Activated CD4-positive, alpha-beta T cell treated with anti-CD3 and anti-CD28 coated beads, Interleukin-2, amount 50 U/mL, for 16 hours (primary cell): ENCODE measurements around the gene TMPRSS15.

Source experiments
- DNase-seq: peaks from one replicate; pipeline ENCODE4 v3.0.0-alpha.2; 2020

The TMPRSS15 gene

DNA sequence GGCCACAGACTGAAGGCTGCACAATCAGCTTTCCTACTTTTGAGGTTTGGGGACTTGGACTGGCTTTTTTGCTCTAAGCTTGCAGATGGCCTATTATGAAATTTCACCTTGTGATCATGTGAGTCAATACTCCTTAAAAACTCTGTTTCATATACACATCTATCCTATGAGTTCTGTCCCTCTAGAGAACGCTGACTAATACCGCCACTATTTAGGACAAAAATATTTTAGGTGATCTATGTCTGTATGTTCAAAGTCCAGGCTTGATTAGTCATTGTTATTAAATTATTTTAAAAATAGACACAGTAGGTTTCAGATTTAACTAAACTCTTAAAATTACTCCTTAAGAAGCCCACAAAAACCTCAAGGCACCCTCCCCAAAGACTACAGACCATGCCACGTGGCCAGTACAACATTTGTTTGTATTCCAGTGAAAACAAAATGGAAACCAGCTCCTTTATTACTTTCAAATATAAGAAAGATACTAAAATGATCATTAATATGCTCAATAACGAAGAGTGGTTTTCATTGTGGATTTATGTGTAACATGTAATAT lies 63.1 kb downstream of the TMPRSS15 start:
- DNase-seq = no peak

DNA sequence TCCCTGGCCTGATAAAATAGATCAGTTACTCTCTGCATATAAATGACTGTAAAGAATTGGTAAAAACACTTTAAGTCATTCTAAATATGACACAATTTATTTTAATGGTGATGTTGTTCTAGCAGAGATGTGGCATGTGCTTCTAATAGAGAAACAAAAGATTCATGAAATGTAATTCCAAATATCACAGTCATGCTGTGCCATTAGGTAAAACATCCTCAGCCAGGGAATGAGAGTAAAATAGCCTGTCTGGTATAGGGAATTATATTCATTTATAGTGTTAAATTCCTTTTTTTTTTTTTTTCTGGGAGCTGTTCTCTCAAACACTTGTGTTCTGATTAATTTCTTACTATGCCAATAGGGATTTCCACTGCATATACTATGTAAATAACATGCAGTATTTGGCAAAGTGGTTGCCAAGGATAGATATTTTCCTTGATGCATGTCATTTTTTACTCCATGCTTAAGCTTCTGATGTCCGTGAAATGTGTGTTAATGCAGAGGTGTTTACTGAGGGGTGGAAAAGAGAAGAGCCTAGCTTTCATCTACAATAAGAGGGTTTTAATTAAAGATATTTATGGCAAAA lies 67.8 kb downstream of the TMPRSS15 start:
- no peak for DNase-seq

DNA sequence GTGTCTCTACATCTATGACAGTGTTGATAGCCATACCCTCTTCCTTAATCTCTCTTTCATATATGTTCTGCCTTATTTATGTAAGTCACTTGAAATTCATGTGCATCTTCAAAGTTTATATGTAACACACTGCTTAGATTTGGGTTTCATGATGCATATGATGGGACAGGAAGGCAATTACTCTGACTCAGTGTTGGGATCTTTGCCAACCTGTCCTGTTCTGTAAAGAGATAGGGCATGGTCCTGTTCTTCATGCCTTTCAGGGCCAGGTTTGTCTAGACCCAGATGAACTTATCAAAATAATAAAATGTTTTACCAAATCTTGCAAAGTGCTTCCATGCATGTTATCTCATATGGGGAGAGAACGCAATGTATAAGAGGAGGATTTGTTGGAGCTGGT lies 69.5 kb downstream of the TMPRSS15 start:
- no peak for DNase-seq

DNA sequence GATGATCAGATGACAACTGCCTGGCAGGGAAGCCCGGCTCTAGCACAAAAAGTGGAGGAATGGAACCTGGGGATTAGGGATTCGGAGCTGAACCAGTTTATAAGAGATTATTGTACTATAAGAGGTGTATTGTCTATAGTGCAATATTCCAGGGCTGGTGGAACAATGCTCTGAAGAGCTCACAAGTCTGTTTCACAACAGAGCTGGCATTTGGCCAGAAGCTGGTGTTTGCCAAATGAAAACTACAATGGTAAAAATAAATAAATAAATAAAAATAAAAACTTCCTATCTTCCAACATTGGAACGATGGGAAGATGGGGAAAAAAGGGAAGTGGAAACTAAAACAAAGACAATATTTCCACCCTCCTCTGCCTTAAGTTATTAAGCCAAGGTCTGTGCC lies 85.4 kb downstream of the TMPRSS15 start:
- no peak for DNase-seq

DNA sequence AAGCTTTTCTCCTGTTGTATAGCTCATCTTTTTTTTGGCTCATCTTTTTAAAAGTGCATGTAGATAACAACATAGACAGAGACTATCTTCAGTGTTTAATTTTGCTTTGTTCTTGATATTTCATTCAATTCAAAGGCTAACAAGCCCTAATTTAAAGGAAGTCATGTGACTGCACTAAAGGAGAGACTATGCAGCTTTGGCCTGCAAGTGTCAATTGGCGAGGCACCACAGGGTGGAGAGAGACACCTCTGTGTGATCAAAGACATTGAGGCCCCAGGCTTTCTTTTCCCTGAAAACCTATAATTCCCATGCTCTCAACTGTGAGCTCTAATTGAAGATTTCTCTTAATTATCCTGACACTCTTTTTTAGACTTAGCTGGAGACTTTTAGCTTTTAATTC lies 105.4 kb downstream of the TMPRSS15 start:
- DNase-seq = no peak

DNA sequence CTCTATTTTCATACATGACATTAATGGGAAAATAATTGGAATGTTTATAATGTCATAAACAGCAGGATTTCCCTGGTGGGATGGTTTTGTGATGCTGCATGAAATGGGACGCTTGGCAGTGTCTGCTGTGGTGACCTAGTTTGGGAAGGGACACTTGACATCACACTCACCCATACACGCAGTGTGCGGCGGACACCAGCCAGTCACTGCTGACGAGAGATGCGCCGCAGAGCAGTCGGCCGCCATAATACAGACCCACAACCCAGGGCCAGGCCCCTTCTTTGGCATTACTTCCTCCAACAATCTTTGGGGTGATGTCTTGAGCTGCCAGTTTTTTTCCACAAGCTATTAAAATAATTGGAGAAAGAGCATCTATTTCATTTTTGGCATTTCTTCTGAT lies 109.5 kb downstream of the TMPRSS15 start:
- no peak for DNase-seq

DNA sequence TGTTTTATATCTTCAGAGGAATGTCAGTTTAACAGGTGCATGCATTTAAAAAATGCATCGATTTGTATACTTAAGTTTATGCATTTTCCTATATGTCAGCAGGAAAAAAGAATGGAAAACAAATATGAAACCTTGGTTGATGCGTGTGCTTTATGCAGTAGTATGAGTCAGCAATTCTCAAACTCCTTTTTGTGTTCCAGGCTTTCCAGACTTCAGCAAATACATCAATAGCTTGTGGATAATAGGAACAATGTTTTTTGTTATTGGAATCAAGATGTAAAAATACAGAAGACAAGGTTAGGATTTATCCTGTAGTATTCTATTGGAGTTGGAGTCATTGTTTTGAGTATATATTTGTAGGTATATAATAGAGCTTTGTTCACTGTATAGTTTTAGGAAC lies 113.7 kb downstream of the TMPRSS15 start:
- no peak for DNase-seq

DNA sequence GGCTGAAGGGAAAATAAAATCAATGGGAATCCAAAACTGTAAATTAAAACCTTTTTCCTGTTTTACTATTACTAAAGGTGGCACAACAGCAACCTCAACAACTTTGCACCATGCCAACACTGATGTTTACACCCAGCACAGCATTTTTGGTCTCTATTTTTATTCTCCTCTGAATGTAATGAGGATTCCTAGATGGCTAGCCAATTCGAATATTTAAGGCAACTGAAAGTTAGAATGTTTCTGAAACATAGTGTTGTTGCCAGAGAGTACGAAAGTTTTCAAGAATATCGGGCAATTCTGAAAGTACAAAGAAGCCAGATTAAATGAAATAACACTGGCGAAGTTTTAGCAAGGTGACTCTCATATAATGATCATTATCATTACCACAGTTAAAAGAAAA lies 118.2 kb downstream of the TMPRSS15 start:
- no peak for DNase-seq

DNA sequence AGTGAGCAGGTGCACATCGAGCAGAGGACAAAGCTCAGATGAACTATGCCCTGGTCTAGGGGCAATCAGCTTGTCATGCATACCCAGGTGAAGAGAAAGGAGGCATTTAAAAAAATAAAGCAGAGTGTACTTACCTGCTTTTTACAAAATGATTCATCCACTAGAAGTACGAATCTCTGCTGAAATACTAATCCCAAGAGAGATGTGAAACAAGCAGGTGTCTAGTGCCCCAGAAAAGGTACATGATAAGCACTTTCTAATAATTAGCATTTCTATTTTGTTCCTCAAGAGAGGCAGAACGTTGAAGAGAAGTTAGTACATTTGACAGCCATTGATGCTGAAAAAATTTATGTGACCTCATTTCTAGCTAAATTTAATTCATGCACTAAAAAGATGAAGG lies 127.8 kb downstream of the TMPRSS15 start:
- no peak for DNase-seq

DNA sequence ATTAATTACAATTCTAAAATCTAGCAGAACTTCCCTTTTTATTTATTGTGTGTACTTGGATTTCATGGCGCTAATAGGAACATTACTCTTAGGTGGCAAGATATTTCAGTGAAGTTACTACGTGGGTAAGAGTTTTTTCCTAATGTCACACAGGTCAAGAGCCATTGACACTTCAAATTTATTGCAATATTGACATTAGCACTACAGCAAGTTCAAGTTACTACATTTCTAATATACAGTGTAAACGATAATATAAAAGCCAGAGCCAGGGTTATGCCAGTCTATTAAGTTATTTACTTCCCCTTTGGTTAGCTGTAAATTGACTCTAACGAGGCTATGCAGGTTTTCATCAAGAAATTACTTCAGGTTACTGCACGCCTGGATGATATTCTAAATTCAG lies 129.2 kb downstream of the TMPRSS15 start:
- DNase-seq = no peak

DNA sequence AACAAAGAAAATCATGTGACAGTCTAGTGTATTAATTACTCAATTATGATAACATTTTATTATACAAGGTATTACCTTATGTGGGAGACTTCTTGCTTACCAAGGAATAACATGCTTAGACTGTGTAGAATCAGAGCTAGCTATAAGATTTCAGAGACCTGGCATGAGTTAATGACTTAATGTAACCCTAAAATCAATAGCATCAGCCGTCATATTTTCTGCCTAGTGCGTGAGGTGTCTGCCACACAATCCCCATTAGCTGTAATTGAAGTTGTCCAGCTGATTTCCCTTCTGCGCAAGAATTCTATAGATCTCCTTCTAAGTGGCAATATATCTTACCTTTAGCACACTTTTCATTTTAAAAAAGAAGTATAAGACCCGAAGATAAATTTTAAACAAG lies 130.2 kb downstream of the TMPRSS15 start:
- DNase-seq = no peak

DNA sequence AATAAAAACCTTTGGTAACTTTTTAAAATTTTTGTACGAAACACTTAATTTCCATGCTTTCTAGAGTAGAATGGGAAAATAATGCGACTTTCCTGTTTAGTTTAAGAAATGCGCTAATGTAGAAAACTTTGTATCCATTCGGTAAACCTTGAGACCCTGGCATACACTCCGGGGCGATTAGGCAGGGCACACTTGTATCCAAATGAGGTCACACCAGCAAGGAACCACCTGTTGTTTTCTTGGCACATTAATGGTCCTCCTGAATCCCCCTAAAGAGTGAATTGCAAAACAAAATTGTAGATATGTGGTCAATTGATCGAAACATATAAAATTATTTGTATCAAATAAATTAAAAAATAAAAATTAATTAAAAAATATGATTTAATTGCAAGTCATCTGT lies 133.7 kb downstream of the TMPRSS15 start:
- DNase-seq = no peak

DNA sequence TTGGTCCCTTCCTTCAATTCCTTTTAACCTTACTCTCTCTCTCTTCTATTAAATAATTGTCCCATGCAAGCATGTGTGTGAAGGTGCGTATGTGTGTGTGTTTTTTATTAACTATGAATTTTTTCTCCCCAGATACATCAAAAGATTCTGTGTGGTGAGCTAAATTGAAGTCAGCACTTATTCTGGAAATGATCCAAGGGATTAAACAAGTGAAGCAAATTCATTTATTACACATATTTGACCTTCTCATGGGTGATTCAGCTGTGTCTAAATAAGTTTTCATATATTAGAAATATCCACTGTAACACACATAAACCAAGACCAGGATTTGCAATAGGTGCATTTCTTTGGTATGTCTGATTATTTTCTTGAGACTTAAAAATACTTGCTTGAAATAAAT lies 134.7 kb downstream of the TMPRSS15 start:
- no peak for DNase-seq

DNA sequence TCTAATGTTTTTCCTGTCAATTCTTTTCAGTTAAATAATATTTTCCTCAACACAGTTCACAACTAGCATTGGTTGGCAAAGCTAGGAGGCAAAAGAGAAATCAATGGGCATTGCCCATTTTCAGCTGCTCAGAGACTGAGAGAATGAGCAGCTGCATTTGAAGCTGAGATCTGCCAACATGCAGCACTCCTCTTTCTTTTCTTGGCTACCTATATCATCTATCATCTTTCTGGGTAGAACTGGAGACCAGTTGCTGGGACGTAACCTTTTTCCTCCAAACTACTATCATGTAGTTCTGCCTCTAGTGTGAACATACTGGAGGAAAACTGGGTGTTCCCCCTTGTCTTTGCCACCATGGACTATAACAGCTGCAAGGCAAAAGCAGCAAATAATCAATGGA lies 136.1 kb downstream of the TMPRSS15 start:
- DNase-seq = no peak

DNA sequence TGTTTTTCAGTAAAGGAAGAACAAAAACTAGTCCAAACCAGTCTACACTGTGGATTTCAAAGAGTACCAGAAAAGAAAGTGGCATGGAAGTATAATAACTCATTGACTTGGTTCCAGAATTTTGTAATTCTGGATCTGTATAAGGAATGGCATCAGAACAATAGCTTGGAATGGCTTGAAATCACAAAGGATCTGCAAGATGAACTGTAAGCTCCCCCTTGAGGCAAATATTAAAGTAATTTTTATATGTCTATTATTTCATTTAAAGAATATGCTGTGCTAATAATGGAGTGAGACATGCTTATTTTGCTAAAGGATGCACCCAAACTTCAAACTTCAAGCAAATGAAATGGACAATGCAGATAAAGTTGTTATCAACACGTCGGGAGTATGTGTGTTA lies 137.6 kb downstream of the TMPRSS15 start:
- no peak for DNase-seq

DNA sequence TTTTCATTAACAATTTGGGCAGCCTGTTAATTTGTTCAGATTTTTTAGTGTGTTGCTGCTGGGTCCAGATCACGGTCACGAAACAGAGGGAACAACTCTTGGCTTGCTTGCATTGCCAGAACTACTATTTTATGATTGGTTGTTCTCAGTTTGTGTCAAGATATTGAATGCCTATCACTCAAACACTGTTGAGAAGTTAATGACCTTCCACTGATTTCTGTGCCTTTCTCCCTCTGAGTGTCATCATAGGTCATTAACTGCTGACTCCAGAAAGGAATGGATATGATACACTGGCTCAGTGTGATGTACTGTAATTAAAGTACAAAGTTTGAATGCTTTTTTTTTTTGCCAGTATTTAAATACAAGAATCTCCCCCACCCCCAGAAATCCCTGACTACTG lies 149.8 kb downstream of the TMPRSS15 start:
- DNase-seq = no peak

DNA sequence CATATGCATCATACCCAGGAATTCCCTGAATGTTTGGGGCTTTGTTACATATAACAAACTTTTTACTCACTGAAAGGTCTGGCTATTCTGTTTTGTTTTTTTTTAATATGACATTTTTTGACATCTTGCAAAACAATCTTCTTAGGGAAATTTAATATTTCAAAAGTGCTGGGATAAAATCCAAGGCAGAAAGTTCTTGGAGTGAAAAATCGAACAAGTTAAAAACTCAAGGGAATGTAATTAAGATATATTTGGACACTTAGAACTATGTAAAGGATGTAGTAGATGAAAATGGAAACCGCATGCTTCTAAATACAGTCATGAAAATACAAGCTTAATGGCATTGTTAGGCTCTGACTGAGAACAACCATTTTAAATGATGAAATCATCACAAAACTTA lies 150.4 kb downstream of the TMPRSS15 start:
- DNase-seq = no peak

DNA sequence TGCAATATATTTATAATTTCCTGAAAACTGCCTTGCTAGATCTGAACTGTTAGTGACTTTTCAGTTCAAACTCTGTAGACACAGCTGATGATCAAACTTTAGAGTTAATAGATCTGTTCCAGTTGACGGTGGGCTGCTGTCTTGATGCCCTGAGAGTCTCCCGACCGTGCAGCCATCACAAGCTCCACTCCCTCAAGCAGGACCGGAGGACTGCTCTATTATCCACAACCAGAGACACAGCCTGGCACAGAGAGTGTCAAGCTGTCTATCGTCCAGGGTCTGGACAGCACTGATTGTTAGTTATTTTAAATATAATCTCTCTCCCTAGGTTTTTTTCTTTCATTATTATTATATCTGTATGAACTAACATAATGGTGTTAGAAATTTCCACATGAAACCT lies 150.9 kb downstream of the TMPRSS15 start:
- DNase-seq = no peak

DNA sequence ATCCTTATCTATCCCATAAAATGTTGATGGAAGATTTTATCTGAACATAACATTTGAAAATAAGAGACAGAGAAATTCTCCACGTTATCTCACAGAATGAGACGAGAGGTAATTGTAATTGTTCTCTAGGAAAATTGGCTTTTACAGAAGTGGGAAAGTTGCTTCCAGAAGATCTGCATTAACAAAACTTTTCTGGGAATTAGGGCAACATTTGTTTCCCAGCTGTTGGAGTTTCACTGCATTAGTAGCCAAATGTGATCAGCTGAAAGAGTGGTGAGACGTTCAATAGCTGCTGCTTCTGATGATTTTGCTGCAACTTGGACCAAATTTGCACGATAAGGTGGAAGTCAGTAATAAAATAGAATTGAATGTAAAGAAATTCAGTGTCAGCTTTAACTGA lies 151.3 kb downstream of the TMPRSS15 start:
- DNase-seq = no peak

DNA sequence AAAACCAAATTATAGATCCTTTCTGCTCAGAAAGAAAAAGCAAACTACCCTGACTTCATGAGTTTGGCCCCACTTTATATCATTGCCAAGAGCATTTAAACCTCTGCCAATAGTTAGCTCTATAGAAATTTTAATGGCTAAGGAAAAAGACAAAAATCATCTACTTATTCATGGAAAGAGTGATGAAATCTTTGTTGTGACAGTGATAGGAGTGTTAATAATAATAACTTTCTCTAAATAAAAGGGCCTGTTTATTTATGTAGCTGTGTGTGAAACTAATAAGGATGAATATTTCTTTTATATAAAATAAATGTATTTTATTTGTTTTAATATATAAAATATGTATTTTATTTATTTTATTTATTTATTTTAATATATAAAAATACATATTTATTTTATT lies 152.5 kb downstream of the TMPRSS15 start:
- no peak for DNase-seq

DNA sequence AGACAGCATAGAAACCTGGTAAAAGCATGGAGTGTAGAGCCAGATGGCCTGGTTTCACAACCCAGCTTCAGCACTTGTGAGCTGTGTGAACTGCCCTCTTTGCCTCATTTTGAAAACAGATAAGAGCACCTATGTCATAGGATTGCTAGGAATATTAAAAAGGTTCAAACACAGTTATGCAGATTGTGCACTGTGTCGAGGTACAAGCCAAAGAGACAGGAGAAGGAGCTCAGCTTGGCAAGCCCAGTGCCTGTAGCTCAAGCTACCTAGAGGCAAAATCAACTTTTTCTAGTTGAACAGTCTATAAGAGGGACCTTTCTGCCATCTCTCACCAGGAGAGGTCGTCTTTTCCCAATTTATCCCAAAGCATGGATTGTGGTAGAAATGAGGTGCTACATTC lies 153.9 kb downstream of the TMPRSS15 start:
- no peak for DNase-seq

DNA sequence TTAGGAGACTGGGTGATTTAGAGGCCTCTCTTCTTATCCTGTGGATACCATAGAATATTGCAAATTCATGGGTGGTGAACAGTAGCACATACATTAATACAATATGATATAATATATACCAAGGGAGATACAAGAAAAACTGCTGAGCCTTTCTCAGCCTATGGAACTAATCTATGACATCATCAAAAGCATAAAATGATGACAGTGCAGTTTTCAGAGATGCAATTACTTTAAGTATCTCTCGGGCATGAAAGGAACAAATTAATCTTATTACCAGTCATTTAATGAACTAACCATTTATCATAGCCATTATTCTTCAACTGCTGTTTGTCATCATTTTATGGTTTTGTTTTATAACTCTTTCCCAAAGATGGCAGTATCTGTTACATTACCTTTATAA lies 155.4 kb downstream of the TMPRSS15 start:
- no peak for DNase-seq

DNA sequence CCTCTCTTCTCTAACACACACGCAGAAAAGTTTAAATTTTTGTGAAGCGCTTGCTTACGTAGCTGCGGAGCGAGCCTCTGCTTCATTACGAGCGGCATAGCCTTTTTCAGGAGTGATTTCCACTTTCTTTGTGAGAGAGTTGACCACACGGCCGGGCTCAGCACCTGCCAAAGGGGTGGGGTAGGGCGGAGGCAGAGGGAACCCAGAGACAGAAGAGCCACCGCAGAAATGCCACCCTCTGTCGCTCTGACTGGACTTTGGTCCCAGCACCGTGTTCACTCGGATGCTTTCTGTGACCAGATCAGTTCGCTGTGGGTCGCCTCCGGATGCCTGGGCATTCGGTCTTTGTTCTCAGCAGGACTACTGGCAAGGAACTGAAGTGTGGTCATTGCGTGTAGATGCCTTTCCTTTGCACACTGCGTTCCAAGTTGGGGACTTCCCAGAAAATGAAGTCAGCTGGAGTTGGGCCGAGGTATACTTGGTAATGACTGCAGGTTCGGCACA lies 158.1 kb downstream of the TMPRSS15 start:
- DNase-seq = no peak

DNA sequence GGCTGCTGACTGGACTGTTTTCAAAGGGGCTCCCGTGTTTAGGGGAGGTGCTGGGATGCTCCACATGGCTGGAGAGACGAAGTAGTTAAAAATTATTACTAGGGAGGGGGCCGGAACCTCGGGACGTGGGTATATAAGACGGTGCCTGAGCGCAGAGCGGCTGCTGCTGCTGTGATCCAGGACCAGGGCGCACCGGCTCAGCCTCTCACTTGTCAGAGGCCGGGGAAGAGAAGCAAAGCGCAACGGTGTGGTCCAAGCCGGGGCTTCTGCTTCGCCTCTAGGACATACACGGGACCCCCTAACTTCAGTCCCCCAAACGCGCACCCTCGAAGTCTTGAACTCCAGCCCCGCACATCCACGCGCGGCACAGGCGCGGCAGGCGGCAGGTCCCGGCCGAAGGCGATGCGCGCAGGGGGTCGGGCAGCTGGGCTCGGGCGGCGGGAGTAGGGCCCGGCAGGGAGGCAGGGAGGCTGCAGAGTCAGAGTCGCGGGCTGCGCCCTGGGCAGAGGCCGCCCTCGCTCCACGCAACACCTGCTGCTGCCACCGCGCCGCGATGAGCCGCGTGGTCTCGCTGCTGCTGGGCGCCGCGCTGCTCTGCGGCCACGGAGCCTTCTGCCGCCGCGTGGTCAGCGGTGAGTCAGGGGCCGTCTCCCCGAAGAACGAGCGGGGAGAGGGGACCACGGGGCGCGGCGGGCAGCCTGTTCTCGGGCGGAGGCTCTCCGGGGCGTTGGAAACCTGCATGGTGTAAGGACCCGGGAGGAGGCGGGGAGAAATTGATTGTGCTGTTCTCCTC lies 158.7 kb downstream of the TMPRSS15 start, which contains the start of gene CHODL:
CHODL (plus strand) TSS at position 163 of the 793 bp plus-strand sequence; CDS start at position 554, 391 bp downstream.
- DNase-seq = no peak
